OCI-LY7 (cell line): ENCODE data around the gene SHISAL1. TPM values are rescaled to one million over a fixed set of nuclear protein-coding genes. Genes with fewer than 3 reads are reported as not detected.

Source experiments
- BruUV-seq: library from RNA; stranded (reverse); fragments of 400-500 nt; replicated peaks from 2 replicates; lab custom pipeline; 2021; lab: Mats Ljungman, UMichigan
- CTCF ChIA-PET: fragments of 300-600 bp; sonication (Branson Sonifier 250); formaldehyde crosslinking; loops from one replicate; lab custom pipeline; 2022; ENCODE audit warnings: antibody characterized with exemption; ENCODE audit not compliant: unreplicated experiment; lab: Charles Lee
- POLR2A ChIA-PET: fragments of 300-600 bp; sonication (Branson Sonifier 250); formaldehyde crosslinking; loops from one replicate; lab custom pipeline; 2022; ENCODE audit warnings: antibody characterized with exemption; lab: Charles Lee
- DNase-seq: peaks from one replicate; pipeline ENCODE4 v3.0.0-alpha.2; 2015; ENCODE audit warnings: low spot score
- H2AFZ ChIP-seq: fragments of 200-600 bp; sonication (generic), shearing (Covaris generic); 2 replicates; pipeline ENCODE4 v1.6.1; 2014; ENCODE audit warnings: mild to moderate bottlenecking, antibody characterized with exemption, low read length, moderate library complexity
- H3K27ac ChIP-seq: fragments of 200-600 bp; sonication (generic); 2 replicates; pipeline ENCODE4 v1.5.1; 2014; ENCODE audit warnings: mixed run types, low read depth, mild to moderate bottlenecking, moderate library complexity, low read length, inconsistent platforms; ENCODE audit not compliant: poor library complexity, severe bottlenecking
- H3K36me3 ChIP-seq: fragments of 200-600 bp; sonication (generic); 2 replicates; pipeline ENCODE4 v1.6.1; 2014; ENCODE audit warnings: mild to moderate bottlenecking, antibody characterized with exemption, low read length, moderate library complexity, mixed read lengths; ENCODE audit not compliant: insufficient read depth
- H3K4me1 ChIP-seq: fragments of 200-600 bp; sonication (generic); 2 replicates; pipeline ENCODE4 v1.5.1; 2014; ENCODE audit warnings: mild to moderate bottlenecking, low read length; ENCODE audit not compliant: insufficient read depth, poor library complexity, severe bottlenecking
- H3K4me2 ChIP-seq: fragments of 200-600 bp; sonication (generic); 2 replicates; pipeline ENCODE4 v1.6.1; 2014; ENCODE audit warnings: mild to moderate bottlenecking, low read length
- H3K4me3 ChIP-seq: fragments of 200-600 bp; sonication (generic); 2 replicates; pipeline ENCODE4 v1.5.1; 2014; ENCODE audit warnings: mild to moderate bottlenecking, low read depth, low read length; ENCODE audit not compliant: poor library complexity, severe bottlenecking
- H3K79me2 ChIP-seq: fragments of 200-600 bp; sonication (generic); 2 replicates; pipeline ENCODE4 v1.6.1; 2016; ENCODE audit warnings: low read depth, mild to moderate bottlenecking, low read length, moderate library complexity, mixed read lengths; ENCODE audit not compliant: insufficient read depth
- H3K9me2 ChIP-seq: fragments of 200-600 bp; sonication (generic); 2 replicates; pipeline ENCODE4 v1.6.1; 2016; ENCODE audit warnings: mild to moderate bottlenecking, low read length, mixed read lengths; ENCODE audit not compliant: insufficient read depth
- H3K9me3 ChIP-seq: fragments of 200-600 bp; sonication (generic); 2 replicates; pipeline ENCODE4 v1.6.1; 2014; ENCODE audit warnings: mild to moderate bottlenecking, mixed run types, low read length, mixed read lengths
- H4K20me1 ChIP-seq: fragments of 200-600 bp; sonication (generic); 2 replicates; pipeline ENCODE4 v1.6.1; 2014; ENCODE audit warnings: mild to moderate bottlenecking, antibody characterized with exemption, low read length, moderate library complexity, mixed read lengths; ENCODE audit not compliant: insufficient read depth
- EZH2phosphoT487 ChIP-seq: fragments of 200-600 bp; sonication (generic); IDR thresholded peaks from 2 replicates; pipeline ENCODE4 v1.6.1; 2018; ENCODE audit warnings: low read depth, borderline replicate concordance, mild to moderate bottlenecking, mixed run types, antibody characterized with exemption, low read length, moderate library complexity, mixed read lengths
- intact Hi-C: fragments of 100-400 bp; cut with micrococcal nuclease; formaldehyde crosslinking; loops from one replicate; pipeline ENCODE4 v1.10.0; 2022; ENCODE audit not compliant: unreplicated experiment
- total RNA-seq, 2 experiments: library from RNA; depleted of rRNA in 1 of 2; stranded (reverse); fragments of >200 nt in 1 of 2; shearing (Covaris generic) in 1 of 2; gene quantifications; 2 replicates each; pipeline ENCODE4 v1.2.3, GENCODE V29; 2014 to 2022
- TF ChIP-seq, protein P1 (sequence below): fragments of 200-600 bp; sonication (generic); conservative IDR thresholded peaks from 2 replicates; pipeline ENCODE4 v1.5.1; 2014; ENCODE audit warnings: mild to moderate bottlenecking, antibody characterized with exemption, low read length, moderate library complexity, mixed read lengths

The SHISAL1 gene
- total RNA-seq, 2 experiments from 2014 or later = not detected

DNA sequence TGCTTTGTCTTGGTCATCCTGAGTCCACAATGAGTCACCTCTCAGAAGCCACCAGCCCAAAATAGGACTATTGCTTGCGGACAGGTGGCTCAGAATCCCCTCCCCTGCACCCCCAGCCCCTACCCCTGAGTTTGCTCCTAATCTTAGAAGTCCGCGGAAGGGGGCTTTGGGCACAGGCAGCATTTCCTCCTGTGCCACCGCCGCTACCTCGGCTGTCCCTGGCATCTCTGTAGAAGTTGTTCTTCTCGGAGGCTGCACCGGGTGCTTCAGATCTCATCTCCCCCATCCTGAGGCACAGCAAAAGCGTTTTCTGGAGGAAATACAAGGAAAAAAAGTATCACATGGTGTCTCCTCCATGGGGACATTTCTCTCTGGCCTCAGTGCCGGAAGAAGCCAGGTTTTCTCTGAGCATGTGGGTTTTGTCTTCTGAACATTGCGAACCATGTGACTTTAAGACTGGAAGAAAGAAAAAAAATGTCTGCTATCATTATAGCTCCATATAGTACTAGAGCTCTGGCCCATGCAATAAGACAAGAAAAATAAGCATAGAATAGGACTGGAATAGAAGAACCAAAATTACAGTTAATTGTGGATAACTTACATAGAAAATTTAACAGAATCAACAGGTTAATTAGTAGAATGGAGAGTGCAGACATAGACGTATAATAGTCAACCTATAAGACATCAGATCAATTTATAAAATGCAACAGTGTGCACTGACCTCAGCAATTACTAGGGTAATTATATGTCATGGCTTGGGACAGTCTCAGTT lies 63.2 kb downstream of the SHISAL1 start:
- Histone ChIP-seq H3K9me3 (no peaks in the 10 kb centered on the region), H2AFZ (no peak overlapping the region), H3K27ac (no peak overlapping the region), H3K4me1 (no peaks in the 10 kb centered on the region), H3K36me3 (no peaks in the 10 kb centered on the region), H3K4me3 (no peak overlapping the region), H3K9me2 (no peaks in the 10 kb centered on the region), H4K20me1 (no peaks in the 10 kb centered on the region), H3K4me2 (no peak overlapping the region), H3K79me2 (no peaks in the 10 kb centered on the region)
- TF ChIP-seq EZH2phosphoT487 = no peak
- TF ChIP-seq, protein P1, sequence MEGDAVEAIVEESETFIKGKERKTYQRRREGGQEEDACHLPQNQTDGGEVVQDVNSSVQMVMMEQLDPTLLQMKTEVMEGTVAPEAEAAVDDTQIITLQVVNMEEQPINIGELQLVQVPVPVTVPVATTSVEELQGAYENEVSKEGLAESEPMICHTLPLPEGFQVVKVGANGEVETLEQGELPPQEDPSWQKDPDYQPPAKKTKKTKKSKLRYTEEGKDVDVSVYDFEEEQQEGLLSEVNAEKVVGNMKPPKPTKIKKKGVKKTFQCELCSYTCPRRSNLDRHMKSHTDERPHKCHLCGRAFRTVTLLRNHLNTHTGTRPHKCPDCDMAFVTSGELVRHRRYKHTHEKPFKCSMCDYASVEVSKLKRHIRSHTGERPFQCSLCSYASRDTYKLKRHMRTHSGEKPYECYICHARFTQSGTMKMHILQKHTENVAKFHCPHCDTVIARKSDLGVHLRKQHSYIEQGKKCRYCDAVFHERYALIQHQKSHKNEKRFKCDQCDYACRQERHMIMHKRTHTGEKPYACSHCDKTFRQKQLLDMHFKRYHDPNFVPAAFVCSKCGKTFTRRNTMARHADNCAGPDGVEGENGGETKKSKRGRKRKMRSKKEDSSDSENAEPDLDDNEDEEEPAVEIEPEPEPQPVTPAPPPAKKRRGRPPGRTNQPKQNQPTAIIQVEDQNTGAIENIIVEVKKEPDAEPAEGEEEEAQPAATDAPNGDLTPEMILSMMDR = no peak
- intact Hi-C loops = no loop called here
- ChIA-PET CTCF (no interaction called here), POLR2A (no interaction called here)
- no TSS peak for BruUV-seq
- no peak for DNase-seq

GRCh38 chr22:44248926-44249325 lies 63.8 kb downstream of the SHISAL1 start:
- H3K27ac ChIP-seq = no peak overlapping the region
- no peaks in the 10 kb centered on the region for H3K9me3 ChIP-seq
- H4K20me1 ChIP-seq = no peaks in the 10 kb centered on the region
- no TSS peak for BruUV-seq
- TF ChIP-seq, protein P1 = no peak
- no peak for TF ChIP-seq EZH2phosphoT487
- no peak overlapping the region for H3K4me2 ChIP-seq
- no peaks in the 10 kb centered on the region for H3K4me1 ChIP-seq
- no peak for DNase-seq
- H3K4me3 ChIP-seq = no peak overlapping the region
- no peaks in the 10 kb centered on the region for H3K9me2 ChIP-seq
- POLR2A ChIA-PET = no interaction called here
- intact Hi-C loops = no loop called here
- no peaks in the 10 kb centered on the region for H3K36me3 ChIP-seq
- H3K79me2 ChIP-seq = no peaks in the 10 kb centered on the region
- no peak overlapping the region for H2AFZ ChIP-seq
- CTCF ChIA-PET = no interaction called here
